Trophoblast cell (in vitro differentiated cells and primary cell): Measurements from ENCODE around the gene PRRG2.

Experiments used
- DNase-seq, 2 donors: peaks; one replicate each; pipeline ENCODE4 v3.0.0-alpha.2; 2016
- H2AFZ ChIP-seq: 2 replicates; pipeline ENCODE4 v1.6.1; 2013; ENCODE audit warnings: low read length, moderate library complexity, mild to moderate bottlenecking; ENCODE audit not compliant: insufficient read depth, poor library complexity
- H2AK5ac ChIP-seq: 2 replicates; pipeline ENCODE4 v1.6.1; 2013; ENCODE audit warnings: mild to moderate bottlenecking, low read length
- H2BK120ac ChIP-seq: 2 replicates; pipeline ENCODE4 v1.6.1; 2013; ENCODE audit warnings: low read length, mild to moderate bottlenecking, moderate library complexity; ENCODE audit not compliant: insufficient read depth, poor library complexity
- H2BK12ac ChIP-seq: 2 replicates; pipeline ENCODE4 v1.6.1; 2013; ENCODE audit warnings: mild to moderate bottlenecking, low read length, moderate library complexity
- H2BK5ac ChIP-seq: 2 replicates; pipeline ENCODE4 v1.6.1; 2013; ENCODE audit warnings: low read length, low read depth, moderate library complexity, mild to moderate bottlenecking; ENCODE audit not compliant: poor library complexity
- H3K14ac ChIP-seq: 2 replicates; pipeline ENCODE4 v1.6.1; 2013; ENCODE audit warnings: mild to moderate bottlenecking, low read length
- H3K18ac ChIP-seq: 2 replicates; pipeline ENCODE4 v1.6.1; 2013; ENCODE audit warnings: mild to moderate bottlenecking, low read length
- H3K23ac ChIP-seq: 2 replicates; pipeline ENCODE4 v1.6.1; 2013; ENCODE audit warnings: low read length
- H3K27ac ChIP-seq: 2 replicates; pipeline ENCODE4 v1.5.1; 2013; ENCODE audit warnings: low read depth, mild to moderate bottlenecking, inconsistent platforms, low read length, moderate library complexity
- H3K27me3 ChIP-seq: 2 replicates; pipeline ENCODE4 v1.6.1; 2013; ENCODE audit warnings: inconsistent platforms, mild to moderate bottlenecking, low read length, moderate library complexity; ENCODE audit not compliant: insufficient read depth
- H3K36me3 ChIP-seq, 2 experiments: 1 replicate in 1 of 2; 2 replicates in 1 of 2; pipeline ENCODE4 v1.6.1; 2013; ENCODE audit warnings: low read length in 2 of 2, mild to moderate bottlenecking in 2 of 2, moderate library complexity in 1 of 2; ENCODE audit not compliant: insufficient read depth in 2 of 2, control insufficient read depth in 1 of 2
- H3K4ac ChIP-seq: 2 replicates; pipeline ENCODE4 v1.6.1; 2013; ENCODE audit warnings: low read depth, mild to moderate bottlenecking, low read length, moderate library complexity
- H3K4me1 ChIP-seq, 2 experiments: 1 replicate in 1 of 2; 2 replicates in 1 of 2; pipeline ENCODE4 v1.6.1; 2013; ENCODE audit warnings: low read length in 2 of 2, mild to moderate bottlenecking in 2 of 2, moderate library complexity in 1 of 2; ENCODE audit not compliant: insufficient read depth in 2 of 2, control insufficient read depth in 1 of 2
- H3K4me2 ChIP-seq: 2 replicates; pipeline ENCODE4 v1.6.1; 2013; ENCODE audit warnings: inconsistent platforms, mild to moderate bottlenecking, low read length, moderate library complexity
- H3K4me3 ChIP-seq: 2 replicates; pipeline ENCODE4 v1.5.1; 2013; ENCODE audit warnings: mild to moderate bottlenecking, low read depth, low read length, inconsistent platforms
- H3K79me1 ChIP-seq: one replicate; pipeline ENCODE4 v1.6.1; 2013; ENCODE audit warnings: low read length
- H3K79me2 ChIP-seq: 2 replicates; pipeline ENCODE4 v1.6.1; 2013; ENCODE audit warnings: low read length, mild to moderate bottlenecking; ENCODE audit not compliant: control insufficient read depth, insufficient read depth, poor library complexity
- H3K9ac ChIP-seq: 2 replicates; pipeline ENCODE4 v1.6.1; 2013; ENCODE audit warnings: mild to moderate bottlenecking, low read length
- H3K9me3 ChIP-seq: 2 replicates; pipeline ENCODE4 v1.6.1; 2013; ENCODE audit warnings: low read depth, mild to moderate bottlenecking, control low read depth, inconsistent platforms, low read length; ENCODE audit not compliant: insufficient read depth
- H4K12ac ChIP-seq: 2 replicates; pipeline ENCODE4 v1.6.1; 2013; ENCODE audit warnings: low read depth, mild to moderate bottlenecking, low read length, moderate library complexity
- H4K8ac ChIP-seq: 2 replicates; pipeline ENCODE4 v1.6.1; 2013; ENCODE audit warnings: low read depth, mild to moderate bottlenecking, low read length, moderate library complexity
- H4K91ac ChIP-seq: one replicate; pipeline ENCODE4 v1.6.1; 2013; ENCODE audit warnings: low read depth, mild to moderate bottlenecking, low read length, moderate library complexity
- WGBS: extraction: QIAGEN DNeasy Blood & Tissue Kit; methylation state at CpG from one replicate; pipeline ENCODE4 v1.1.7; 2013; ENCODE audit warnings: missing lambda C conversion rate; ENCODE audit not compliant: insufficient read length, insufficient coverage; ENCODE audit errors: extremely low coverage; 5-methylcytosine and 5-hydroxymethylcytosine counted together

The PRRG2 gene

GRCh38 chr19:49543032-49543431 is 38.1 kb upstream of the PRRG2 start:
- Histone ChIP-seq H3K4ac (no peak overlapping the region), H3K9ac (no peak overlapping the region), H2AFZ (no peak overlapping the region), H3K79me1 (no peaks in the 10 kb centered on the region), H3K14ac (no peak overlapping the region), H3K18ac (no peak overlapping the region), H3K4me2 (no peak overlapping the region), H2AK5ac (no peak overlapping the region), H2BK5ac (no peak overlapping the region), H3K36me3 (peaks cover 2 to 6% of the 10 kb centered on the region in 2 experiments), H4K12ac (no peak overlapping the region), H3K79me2 (no peaks in the 10 kb centered on the region), H2BK12ac (no peak overlapping the region), H2BK120ac (no peak overlapping the region), H3K4me1 (no peaks in the 10 kb centered on the region), H3K9me3 (no peaks in the 10 kb centered on the region), H3K23ac (no peak overlapping the region), H4K8ac (no peak overlapping the region), H3K27ac (no peak overlapping the region), H3K4me3 (no peak overlapping the region), H3K27me3 (no peaks in the 10 kb centered on the region), H4K91ac (no peak overlapping the region)
- DNase-seq, result no peak
- no CpG with 5 or more reads among the region's 14 CpGs for WGBS

- Histone ChIP-seq H3K79me1 (no peaks in the 10 kb centered on the region), H3K4me1 (no peaks in the 10 kb centered on the region), H3K4ac (no peak overlapping the region), H3K4me3 (no peak overlapping the region), H3K9me3 (no peaks in the 10 kb centered on the region), H3K14ac (no peak overlapping the region), H4K8ac (no peak overlapping the region), H3K23ac (no peak overlapping the region), H3K9ac (peak overlapping the region; percentile 18), H4K91ac (no peak overlapping the region), H3K27ac (no peak overlapping the region), H2BK12ac (no peak overlapping the region), H2BK5ac (no peak overlapping the region), H3K18ac (no peak overlapping the region), H3K36me3 (peaks cover 0 to 1% of the 10 kb centered on the region in 2 experiments), H2AK5ac (no peak overlapping the region), H3K79me2 (no peaks in the 10 kb centered on the region), H3K4me2 (no peak overlapping the region), H4K12ac (no peak overlapping the region), H2BK120ac (no peak overlapping the region), H3K27me3 (no peaks in the 10 kb centered on the region), H2AFZ (no peak overlapping the region)
- DNase-seq, result no peak
- WGBS, result no CpG with 5 or more reads among the region's 5 CpGs
Observed at GRCh38 chr19:49544154-49544553, 37.0 kb upstream of the PRRG2 start.

GRCh38 chr19:49546825-49547565 is 34.1 kb upstream of the PRRG2 start:
- Histone ChIP-seq H3K79me1 (no peaks in the 10 kb centered on the region), H3K4me3 (no peak overlapping the region), H3K18ac (no peak overlapping the region), H3K4me1 (no peaks in the 10 kb centered on the region), H2AK5ac (no peak overlapping the region), H4K8ac (no peak overlapping the region), H2BK5ac (no peak overlapping the region), H2BK120ac (no peak overlapping the region), H2BK12ac (no peak overlapping the region), H4K91ac (no peak overlapping the region), H3K23ac (no peak overlapping the region), H3K4ac (no peak overlapping the region), H3K4me2 (peak overlapping the region; percentile 23), H3K9ac (no peak overlapping the region), H3K27ac (no peak overlapping the region), H2AFZ (no peak overlapping the region), H3K9me3 (no peaks in the 10 kb centered on the region), H3K27me3 (no peaks in the 10 kb centered on the region), H3K79me2 (no peaks in the 10 kb centered on the region), H4K12ac (no peak overlapping the region), H3K14ac (no peak overlapping the region), H3K36me3 (no peaks in the 10 kb centered on the region)
- no CpG with 5 or more reads among the region's 9 CpGs for WGBS
- peak; percentile 82 to 99 for DNase-seq

DNA sequence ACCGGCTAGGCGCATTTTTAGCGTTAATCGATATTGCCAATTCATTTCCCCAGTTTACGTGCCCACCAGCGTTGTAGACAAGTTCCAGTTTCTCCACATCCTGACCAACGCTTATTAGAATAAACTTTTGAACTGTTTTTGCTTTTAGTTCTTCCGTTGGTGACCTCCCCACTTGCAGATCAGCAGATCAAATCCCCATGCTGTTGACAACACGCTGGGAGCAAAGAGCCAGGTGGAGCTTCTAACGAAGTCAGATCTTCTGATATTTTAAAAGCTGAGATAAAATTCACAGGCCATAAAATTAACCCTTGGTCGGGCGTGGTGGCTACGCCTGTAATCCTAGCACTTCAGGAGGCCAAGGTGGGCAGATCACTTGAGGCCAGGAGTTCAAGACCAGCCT is 32.1 kb upstream of the PRRG2 start:
- H4K91ac ChIP-seq, result no peak overlapping the region
- no peak overlapping the region for H3K9ac ChIP-seq
- no peak overlapping the region for H4K8ac ChIP-seq
- no peak overlapping the region for H2BK12ac ChIP-seq
- no peaks in the 10 kb centered on the region for H3K79me2 ChIP-seq
- H3K9me3 ChIP-seq, result no peaks in the 10 kb centered on the region
- peaks cover 2 to 3% of the 10 kb centered on the region in 2 experiments for H3K36me3 ChIP-seq
- no peak overlapping the region for H3K18ac ChIP-seq
- H3K4me2 ChIP-seq, result no peak overlapping the region
- H3K27me3 ChIP-seq, result no peaks in the 10 kb centered on the region
- H3K4ac ChIP-seq, result no peak overlapping the region
- no peaks in the 10 kb centered on the region for H3K79me1 ChIP-seq
- no peak overlapping the region for H2BK120ac ChIP-seq
- H3K23ac ChIP-seq, result no peak overlapping the region
- no peak overlapping the region for H4K12ac ChIP-seq
- no peak overlapping the region for H3K4me3 ChIP-seq
- no peaks in the 10 kb centered on the region for H3K4me1 ChIP-seq
- no peak overlapping the region for H2BK5ac ChIP-seq
- H2AFZ ChIP-seq, result no peak overlapping the region
- no CpG with 5 or more reads among the region's 13 CpGs for WGBS
- no peak overlapping the region for H2AK5ac ChIP-seq
- DNase-seq, result no peak
- no peak overlapping the region for H3K27ac ChIP-seq
- H3K14ac ChIP-seq, result no peak overlapping the region
